ENCODE data around the gene INTU.

INTU gene

DNA sequence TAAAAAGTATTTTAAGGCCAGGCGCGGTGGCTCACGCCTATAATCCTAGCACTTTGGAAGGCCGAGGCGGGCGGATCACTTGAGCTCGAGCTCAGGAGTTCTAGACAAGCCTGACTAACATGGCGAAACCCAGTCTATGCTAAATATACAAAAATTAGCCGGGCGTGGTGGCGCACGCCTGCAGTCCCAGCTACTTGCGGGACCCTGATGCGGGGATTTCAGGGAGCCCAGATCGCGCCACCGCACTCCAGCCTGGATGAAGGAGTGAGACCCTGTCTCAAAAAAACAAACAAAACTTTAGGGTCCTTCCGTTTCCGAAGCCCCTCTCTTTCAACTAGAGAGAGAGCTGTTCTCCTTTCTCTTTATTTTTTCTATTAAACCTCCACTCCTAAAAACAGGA is 98.6 kb downstream of the INTU start:
- TF ChIP-seq, protein P1, sequence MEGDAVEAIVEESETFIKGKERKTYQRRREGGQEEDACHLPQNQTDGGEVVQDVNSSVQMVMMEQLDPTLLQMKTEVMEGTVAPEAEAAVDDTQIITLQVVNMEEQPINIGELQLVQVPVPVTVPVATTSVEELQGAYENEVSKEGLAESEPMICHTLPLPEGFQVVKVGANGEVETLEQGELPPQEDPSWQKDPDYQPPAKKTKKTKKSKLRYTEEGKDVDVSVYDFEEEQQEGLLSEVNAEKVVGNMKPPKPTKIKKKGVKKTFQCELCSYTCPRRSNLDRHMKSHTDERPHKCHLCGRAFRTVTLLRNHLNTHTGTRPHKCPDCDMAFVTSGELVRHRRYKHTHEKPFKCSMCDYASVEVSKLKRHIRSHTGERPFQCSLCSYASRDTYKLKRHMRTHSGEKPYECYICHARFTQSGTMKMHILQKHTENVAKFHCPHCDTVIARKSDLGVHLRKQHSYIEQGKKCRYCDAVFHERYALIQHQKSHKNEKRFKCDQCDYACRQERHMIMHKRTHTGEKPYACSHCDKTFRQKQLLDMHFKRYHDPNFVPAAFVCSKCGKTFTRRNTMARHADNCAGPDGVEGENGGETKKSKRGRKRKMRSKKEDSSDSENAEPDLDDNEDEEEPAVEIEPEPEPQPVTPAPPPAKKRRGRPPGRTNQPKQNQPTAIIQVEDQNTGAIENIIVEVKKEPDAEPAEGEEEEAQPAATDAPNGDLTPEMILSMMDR (conservative IDR thresholded peaks at IDR 0.05; ENCODE audit: control insufficient read depth, insufficient read depth, low read depth, low read length): no peak
- DNase-seq (ENCODE audit: low read depth): no peak
- no peak overlapping the region for H3K4me3 ChIP-seq (ENCODE audit: control insufficient read depth, low read depth, low read length)

DNA sequence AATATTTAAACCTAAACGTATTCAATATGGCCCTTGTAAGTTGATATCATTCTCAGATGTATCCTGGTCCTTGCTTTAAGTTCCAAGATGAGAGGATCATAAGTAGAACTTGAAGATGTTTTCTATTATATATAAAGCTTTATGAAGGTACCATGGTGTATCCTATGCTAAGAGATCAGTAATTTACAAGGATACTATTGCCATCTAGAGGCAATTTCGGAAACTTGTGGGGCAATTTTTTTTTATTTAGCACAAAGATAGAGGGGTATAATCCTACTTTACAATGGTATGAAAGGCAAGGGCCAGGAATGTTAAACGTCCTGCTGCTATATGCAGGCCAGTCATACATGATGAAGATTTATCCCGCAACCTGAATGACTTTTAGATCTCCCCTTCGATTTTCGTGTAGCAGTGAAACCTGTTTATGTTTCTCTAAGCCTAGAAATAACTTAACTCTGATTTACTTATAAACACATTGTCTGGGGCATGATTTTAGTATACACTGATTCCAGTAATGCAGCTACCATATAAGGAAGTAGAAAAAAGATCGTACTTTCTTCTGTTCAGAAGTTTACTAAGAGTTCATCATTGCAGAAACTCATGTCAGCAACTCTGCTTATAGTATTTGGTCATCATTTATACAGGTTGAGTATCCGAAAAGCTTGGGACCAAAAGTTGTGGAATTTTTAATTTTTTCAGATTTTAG is 100.0 kb downstream of the INTU start:
- TF ChIP-seq, protein P1 (conservative IDR thresholded peaks at IDR 0.05; ENCODE audit: control insufficient read depth, insufficient read depth, low read depth, low read length): peak; percentile 61
- DNase-seq (ENCODE audit: low read depth): peak; percentile 55
- H3K4me3 ChIP-seq (ENCODE audit: control insufficient read depth, low read depth, low read length): no peak overlapping the region

DNA sequence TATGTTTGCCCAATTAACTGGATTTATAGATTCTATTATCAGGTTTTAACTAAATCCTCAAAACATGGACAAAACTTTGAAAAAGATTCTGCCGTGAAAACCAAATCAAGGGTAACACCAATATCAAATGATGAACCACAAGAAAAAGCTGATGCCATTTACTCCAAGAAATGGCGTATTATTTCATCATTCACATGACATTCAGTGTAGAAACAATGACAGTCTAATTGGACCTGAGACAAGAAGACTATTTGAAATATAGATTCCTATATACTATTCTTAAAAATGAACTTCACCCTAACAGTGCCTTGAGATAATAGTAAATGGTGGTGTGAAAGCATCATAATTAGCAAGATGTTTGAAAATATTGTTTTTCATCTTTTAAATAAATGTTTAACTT is 102.2 kb downstream of the INTU start:
- H3K4me3 ChIP-seq (ENCODE audit: control insufficient read depth, low read depth, low read length): no peak overlapping the region
- no peak for DNase-seq (ENCODE audit: low read depth)
- TF ChIP-seq, protein P1 (conservative IDR thresholded peaks at IDR 0.05; ENCODE audit: control insufficient read depth, insufficient read depth, low read depth, low read length): no peak

DNA sequence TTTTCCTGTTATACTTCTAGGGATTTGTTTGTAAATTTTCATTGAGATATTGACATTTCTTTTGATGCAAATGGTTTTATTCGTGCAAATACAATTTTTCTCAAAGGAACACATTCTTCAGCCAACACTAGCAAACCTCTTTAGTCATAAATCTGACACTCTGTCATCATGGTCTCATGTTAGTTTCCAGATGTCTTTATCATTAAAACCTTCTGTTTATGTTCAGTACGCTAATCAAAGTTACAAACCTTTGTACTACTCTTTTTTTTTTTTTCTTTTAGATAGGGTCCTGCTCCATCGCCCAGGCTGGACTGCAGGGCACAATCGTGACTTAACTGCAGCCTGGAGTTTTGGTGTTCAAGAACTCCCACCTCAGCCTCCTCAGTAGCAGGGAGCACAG is 104.5 kb downstream of the INTU start:
- TF ChIP-seq, protein P1 (conservative IDR thresholded peaks at IDR 0.05; ENCODE audit: control insufficient read depth, insufficient read depth, low read depth, low read length): no peak
- no peak overlapping the region for H3K4me3 ChIP-seq (ENCODE audit: control insufficient read depth, low read depth, low read length)
- peak; percentile 48 for DNase-seq (ENCODE audit: low read depth)

DNA sequence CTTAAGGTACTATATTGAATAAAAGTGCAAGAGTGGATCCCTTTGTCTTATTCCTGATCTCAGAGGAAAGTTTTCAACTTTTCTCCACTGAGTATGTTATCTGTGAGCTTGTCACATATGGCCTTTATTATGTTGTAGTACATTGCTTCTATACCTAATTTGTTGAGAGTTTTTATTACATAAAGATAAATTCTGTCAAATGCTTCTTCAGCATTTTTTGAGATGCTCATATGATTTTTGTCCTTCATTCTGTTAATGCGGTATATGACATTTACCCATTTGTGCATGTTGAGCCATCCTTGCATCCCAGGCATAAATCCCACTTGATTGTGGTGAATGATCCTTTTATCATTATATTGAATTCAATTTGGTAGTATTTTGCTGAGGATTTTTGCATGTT is 108.5 kb downstream of the INTU start:
- TF ChIP-seq, protein P1 (conservative IDR thresholded peaks at IDR 0.05; ENCODE audit: control insufficient read depth, insufficient read depth, low read depth, low read length): no peak
- H3K4me3 ChIP-seq (ENCODE audit: control insufficient read depth, low read depth, low read length): no peak overlapping the region
- DNase-seq (ENCODE audit: low read depth): no peak

DNA sequence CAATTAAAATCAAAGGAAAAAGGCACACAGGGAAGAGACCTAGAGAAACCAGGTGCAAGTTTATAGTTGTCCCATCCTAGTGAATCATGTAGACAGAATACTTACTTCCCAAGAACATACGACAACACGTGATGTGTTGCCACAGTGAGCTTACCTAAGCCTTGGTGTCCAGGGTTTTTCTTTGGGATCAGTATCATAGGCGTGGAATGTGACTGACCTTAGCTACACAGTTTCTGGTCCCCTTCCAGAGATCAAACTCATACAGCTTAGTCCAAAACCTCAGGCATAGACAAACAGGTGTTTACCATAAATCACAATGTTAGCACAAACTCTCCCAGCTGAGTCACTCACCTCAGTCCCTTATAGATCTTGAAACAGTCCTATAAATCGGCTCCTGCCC is 115.1 kb downstream of the INTU start:
- TF ChIP-seq, protein P1 (conservative IDR thresholded peaks at IDR 0.05; ENCODE audit: control insufficient read depth, insufficient read depth, low read depth, low read length): no peak
- peak; percentile 3 for DNase-seq (ENCODE audit: low read depth)
- H3K4me3 ChIP-seq (ENCODE audit: control insufficient read depth, low read depth, low read length): no peak overlapping the region
